ENCODE data around the gene LIMS2. TPM values are rescaled to one million over a fixed set of nuclear protein-coding genes. Genes with fewer than 3 reads are reported as not detected.
A peak's percentile ranks its signal among the peaks of the same experiment; 100 is the strongest.

Gene LIMS2
- total RNA-seq, 6 donors from 2014 or later, result 33.6 to 169 (median 109) TPM

GRCh38 chr2:127632592-127633489 is 42.5 kb downstream of the LIMS2 start:
- Histone ChIP-seq H3K9me3 (no peaks in the 10 kb centered on the region), H3K27me3 (no peaks in the 10 kb centered on the region), H3K4me1 (peaks cover 42 to 75% (median 56%) of the 10 kb centered on the region in 4 donors), H3K4me3 (no peak overlapping the region), H3K27ac (peak overlapping the region; percentile 39 to 93 (median 46)), H3K36me3 (no peaks in the 10 kb centered on the region)
- ATAC-seq (ENCODE audit: low FRiP score in 2 of 2), result no peak
- whole genome bisulfite sequencing, 2 donors, result 84 to 88% methylated on average over 6 to 18 of the region's 25 CpGs
- DNase-seq, result peak in 1 of 2 donors; percentile 70
- no peak for TF ChIP-seq CTCF (IDR thresholded peaks at IDR 0.05)
- no peak for TF ChIP-seq EP300 (IDR thresholded peaks at IDR 0.05)
- no peak for TF ChIP-seq POLR2A (IDR thresholded peaks at IDR 0.05)
- TF ChIP-seq POLR2AphosphoS5 (IDR thresholded peaks at IDR 0.05), result no peak

- peak overlapping the region; percentile 39 to 93 (median 46) for H3K27ac ChIP-seq
- no peak for TF ChIP-seq CTCF (IDR thresholded peaks at IDR 0.05)
- no peak for TF ChIP-seq POLR2A (IDR thresholded peaks at IDR 0.05)
- TF ChIP-seq POLR2AphosphoS5 (IDR thresholded peaks at IDR 0.05), result no peak
- no peak for TF ChIP-seq EP300 (IDR thresholded peaks at IDR 0.05)
- 67 to 77% methylated on average over 1 to 8 of the region's 17 CpGs for WGBS, 2 donors
- peak in 1 of 2 donors; percentile 67 for DNase-seq
- H3K4me3 ChIP-seq, result no peak overlapping the region
- no peaks in the 10 kb centered on the region for H3K36me3 ChIP-seq
- H3K4me1 ChIP-seq, result peaks cover 34 to 68% (median 48%) of the 10 kb centered on the region in 4 donors
- H3K9me3 ChIP-seq, result no peaks in the 10 kb centered on the region
- ATAC-seq (ENCODE audit: low FRiP score in 2 of 2), result no peak
- no peaks in the 10 kb centered on the region for H3K27me3 ChIP-seq
These were observed 43.2 kb downstream of the LIMS2 start for GRCh38 chr2:127631997-127632581.

- peak overlapping the region; percentile 39 to 93 (median 40) for H3K27ac ChIP-seq
- 57 to 77% methylated on average over 5 to 16 of the region's 16 CpGs for WGBS, 2 donors
- H3K9me3 ChIP-seq, result no peaks in the 10 kb centered on the region
- H3K4me1 ChIP-seq, result peaks cover 29 to 62% (median 43%) of the 10 kb centered on the region in 4 donors
- no peak overlapping the region for H3K4me3 ChIP-seq
- no peak for TF ChIP-seq POLR2A (IDR thresholded peaks at IDR 0.05)
- TF ChIP-seq POLR2AphosphoS5 (IDR thresholded peaks at IDR 0.05), result no peak
- TF ChIP-seq EP300 (IDR thresholded peaks at IDR 0.05), result no peak
- no peak for TF ChIP-seq CTCF (IDR thresholded peaks at IDR 0.05)
- H3K36me3 ChIP-seq, result no peaks in the 10 kb centered on the region
- H3K27me3 ChIP-seq, result no peaks in the 10 kb centered on the region
- peak in 1 of 2 donors; percentile 81 for DNase-seq
- no peak for ATAC-seq (ENCODE audit: low FRiP score in 2 of 2)
These were observed 43.8 kb downstream of the LIMS2 start for GRCh38 chr2:127631541-127631996.

GRCh38 chr2:127630864-127631540 is 44.3 kb downstream of the LIMS2 start:
- no peaks in the 10 kb centered on the region for H3K36me3 ChIP-seq
- peak in 1 of 2 donors; percentile 62 for DNase-seq
- no peaks in the 10 kb centered on the region for H3K9me3 ChIP-seq
- WGBS, 2 donors, result 57 to 86% methylated on average over 6 to 23 of the region's 25 CpGs
- H3K27ac ChIP-seq, result peak overlapping the region; percentile 23 to 93 (median 48)
- H3K27me3 ChIP-seq, result no peaks in the 10 kb centered on the region
- no peak overlapping the region for H3K4me3 ChIP-seq
- TF ChIP-seq POLR2AphosphoS5 (IDR thresholded peaks at IDR 0.05), result no peak
- TF ChIP-seq CTCF (IDR thresholded peaks at IDR 0.05), result no peak
- TF ChIP-seq EP300 (IDR thresholded peaks at IDR 0.05), result no peak
- TF ChIP-seq POLR2A (IDR thresholded peaks at IDR 0.05), result no peak
- no peak for ATAC-seq (ENCODE audit: low FRiP score in 2 of 2)
- peaks cover 27 to 57% (median 39%) of the 10 kb centered on the region in 4 donors for H3K4me1 ChIP-seq

Measured in upper lobe of left lung (tissue), 6 donors.